WI38 (cell line): ENCODE results near the gene CCNG1.

Source experiments
- H3K4me3 ChIP-seq: 2 replicates; pipeline ENCODE4 v1.5.1; 2011; ENCODE audit warnings: low read depth, mild to moderate bottlenecking, control low read depth, low read length
- CTCF ChIP-seq: IDR thresholded peaks from 2 replicates; pipeline ENCODE4 v1.5.1; 2012; ENCODE audit warnings: low read depth, mild to moderate bottlenecking, control low read depth, low read length

CCNG1 gene

GRCh38 chr5:163432544-163432943 lies 4.9 kb upstream of the CCNG1 start:
- TF ChIP-seq CTCF = no peak
- H3K4me3 ChIP-seq = no peak overlapping the region

GRCh38 chr5:163433271-163433670 lies 4.1 kb upstream of the CCNG1 start:
- H3K4me3 ChIP-seq = no peak overlapping the region
- no peak for TF ChIP-seq CTCF

GRCh38 chr5:163434401-163434866 lies 3.0 kb upstream of the CCNG1 start:
- H3K4me3 ChIP-seq = no peak overlapping the region
- no peak for TF ChIP-seq CTCF

- no peak for TF ChIP-seq CTCF
- H3K4me3 ChIP-seq = peak overlapping the region; percentile 74; the same call in 1 of the 2 replicates
Observed at GRCh38 chr5:163436515-163436914, 880 bp upstream of the CCNG1 start.

- no peak for TF ChIP-seq CTCF
- H3K4me3 ChIP-seq = peak overlapping the region; percentile 74
Observed at GRCh38 chr5:163437011-163437308, 435 bp upstream of the CCNG1 start.

GRCh38 chr5:163439092-163439425 lies 1.7 kb downstream of the CCNG1 start:
- TF ChIP-seq CTCF = no peak
- peak overlapping the region; percentile 74 for H3K4me3 ChIP-seq

GRCh38 chr5:163440954-163441353 lies 3.6 kb downstream of the CCNG1 start:
- H3K4me3 ChIP-seq = no peak overlapping the region
- no peak for TF ChIP-seq CTCF
